DND-41 (cell line): ENCODE data around the gene RIF1.

Experiments used
- CTCF ChIP-seq: IDR thresholded peaks from 2 replicates; pipeline ENCODE4 v1.5.1; 2012; ENCODE audit warnings: borderline replicate concordance, low read length, moderate library complexity, mild to moderate bottlenecking; ENCODE audit not compliant: poor library complexity, severe bottlenecking; ENCODE audit errors: extremely low read depth
- EZH2 ChIP-seq: IDR thresholded peaks from 3 replicates; pipeline ENCODE4 v1.6.1; 2012; ENCODE audit warnings: borderline replicate concordance, low read depth, mild to moderate bottlenecking, moderate library complexity, low read length, inconsistent platforms; ENCODE audit not compliant: severe bottlenecking

DNA sequence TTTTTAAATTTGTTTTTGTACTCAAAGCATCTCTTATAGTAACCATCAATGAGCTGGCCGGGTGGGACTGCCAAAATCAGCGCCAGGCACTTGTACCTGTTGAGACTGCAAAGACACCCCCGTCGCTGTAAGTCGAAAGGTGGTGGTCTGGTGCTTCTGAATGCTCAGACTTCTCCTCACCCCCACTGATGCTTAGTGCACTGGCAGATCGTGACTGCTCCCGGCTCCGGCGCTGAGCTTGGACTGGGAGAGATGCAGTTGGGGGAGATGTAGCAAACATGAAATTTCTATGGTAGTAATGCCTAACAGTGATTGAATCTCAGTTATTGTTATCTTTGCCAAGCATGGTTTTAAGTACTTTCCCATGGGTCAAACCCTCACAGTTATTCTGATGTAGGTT, 80.6 kb downstream of the RIF1 start:
- TF ChIP-seq CTCF (no peak), EZH2 (no peak)
